ENCODE measurements around the gene ERGIC2. TPM values are rescaled to one million over a fixed set of nuclear protein-coding genes. Genes with fewer than 3 reads are reported as not detected.

Gene ERGIC2
- total and polyA plus RNA-seq, 9 of the 15 experiments (the other 6 are each of a cell fraction or from before 2014, with no cell fraction given): 24.1 to 180 (median 75.7) TPM

DNA sequence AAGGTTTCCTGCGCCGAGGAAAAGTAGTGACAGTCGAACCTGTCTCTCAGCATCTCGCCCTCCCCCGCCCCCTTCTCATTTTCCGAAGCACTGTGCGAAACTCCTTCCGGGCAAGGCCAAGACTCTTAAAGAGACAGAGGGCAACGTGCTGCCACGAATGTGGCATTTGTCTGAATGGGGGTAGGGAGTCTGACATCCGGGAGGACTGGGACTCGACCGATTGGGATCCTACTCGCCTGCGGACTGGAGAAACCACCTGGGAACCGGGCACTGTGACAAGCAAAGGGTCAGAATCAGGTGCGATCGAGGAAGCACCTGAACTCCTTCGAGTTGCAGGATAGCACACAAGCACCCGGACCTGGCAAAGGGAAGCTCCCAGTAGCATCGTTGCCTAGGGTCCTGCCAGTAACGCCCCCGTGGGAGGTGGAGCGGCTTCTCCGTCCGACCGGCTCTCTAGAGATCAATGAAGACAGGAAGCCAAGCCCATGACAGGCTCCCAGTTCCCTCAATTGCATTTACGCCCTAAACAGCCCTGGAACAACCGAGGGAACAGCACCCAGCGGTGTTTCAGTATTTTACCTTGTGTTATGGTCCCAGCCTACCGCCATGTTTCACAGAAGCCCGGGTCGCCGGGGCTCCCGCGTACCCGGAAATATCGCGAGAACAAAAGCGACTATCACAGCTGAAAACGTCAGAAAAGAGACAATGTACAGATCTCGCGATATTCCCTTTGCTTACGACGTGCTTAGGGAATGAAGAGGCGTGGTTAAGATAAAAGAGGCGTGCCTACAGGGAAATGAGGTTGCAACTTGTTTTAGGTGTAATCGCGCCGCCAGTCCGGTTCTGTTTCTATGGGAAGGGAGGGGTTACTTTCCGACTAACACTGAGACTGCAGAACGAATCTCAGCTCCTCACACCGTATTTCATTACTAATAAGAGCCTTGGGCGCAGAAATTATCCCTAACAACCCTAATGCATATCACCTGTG is at the start of gene ERGIC2 (continued):
- TF ChIP-seq, protein P1, sequence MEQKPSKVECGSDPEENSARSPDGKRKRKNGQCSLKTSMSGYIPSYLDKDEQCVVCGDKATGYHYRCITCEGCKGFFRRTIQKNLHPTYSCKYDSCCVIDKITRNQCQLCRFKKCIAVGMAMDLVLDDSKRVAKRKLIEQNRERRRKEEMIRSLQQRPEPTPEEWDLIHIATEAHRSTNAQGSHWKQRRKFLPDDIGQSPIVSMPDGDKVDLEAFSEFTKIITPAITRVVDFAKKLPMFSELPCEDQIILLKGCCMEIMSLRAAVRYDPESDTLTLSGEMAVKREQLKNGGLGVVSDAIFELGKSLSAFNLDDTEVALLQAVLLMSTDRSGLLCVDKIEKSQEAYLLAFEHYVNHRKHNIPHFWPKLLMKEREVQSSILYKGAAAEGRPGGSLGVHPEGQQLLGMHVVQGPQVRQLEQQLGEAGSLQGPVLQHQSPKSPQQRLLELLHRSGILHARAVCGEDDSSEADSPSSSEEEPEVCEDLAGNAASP (IDR thresholded peaks at IDR 0.05): no peak
- no peak for TF ChIP-seq TRIM24 (IDR thresholded peaks at IDR 0.05)
- no peak for TF ChIP-seq SREBF2 (CRISPR knock-in tag; IDR thresholded peaks at IDR 0.05)
- TF ChIP-seq GTF2E2 (tag; IDR thresholded peaks at IDR 0.05): no peak
- TF ChIP-seq ZKSCAN1 (IDR thresholded peaks at IDR 0.05; ENCODE audit: low read depth, low read length): no peak
- TF ChIP-seq LARP7 (IDR thresholded peaks at IDR 0.05): no peak
- peak; percentile 79 for TF ChIP-seq SP1 (CRISPR knock-in tag; IDR thresholded peaks at IDR 0.05)
- peak; percentile 46 for TF ChIP-seq ELF1 (tag; IDR thresholded peaks at IDR 0.05)
- TF ChIP-seq ZNF347 (CRISPR knock-in tag; IDR thresholded peaks at IDR 0.05; ENCODE audit: low read depth): no peak
- TF ChIP-seq PTBP1 (IDR thresholded peaks at IDR 0.05; ENCODE audit: low read depth, low read length): no peak
- TF ChIP-seq SMARCA4 (IDR thresholded peaks at IDR 0.05): no peak
- peak; percentile 56 for TF ChIP-seq GABPA (tag; conservative IDR thresholded peaks at IDR 0.05; ENCODE audit: low read depth)
- no peak for TF ChIP-seq EP300 (IDR thresholded peaks at IDR 0.05; ENCODE audit: low read length)
- TF ChIP-seq CREBBP (IDR thresholded peaks at IDR 0.05; ENCODE audit: low read depth, low read length): no peak
- peak; percentile 17; the same call in 1 of the 2 replicates for TF ChIP-seq BACH1 (tag; IDR thresholded peaks at IDR 0.05)
- TF ChIP-seq ZFX (CRISPR knock-in tag; IDR thresholded peaks at IDR 0.05): peak; percentile 44
- TF ChIP-seq TRIM28 (IDR thresholded peaks at IDR 0.05): no peak
- no peak for TF ChIP-seq ZNF232 (CRISPR knock-in tag; IDR thresholded peaks at IDR 0.05)
- TF ChIP-seq GATAD2B (IDR thresholded peaks at IDR 0.05; ENCODE audit: borderline replicate concordance): no peak
- no peak for TF ChIP-seq ZNF707 (CRISPR knock-in tag; conservative IDR thresholded peaks at IDR 0.05)
- no peak; the same call in 1 of the 2 replicates for TF ChIP-seq ILF3 (IDR thresholded peaks at IDR 0.05; ENCODE audit: borderline replicate concordance)
- TF ChIP-seq, protein P2, sequence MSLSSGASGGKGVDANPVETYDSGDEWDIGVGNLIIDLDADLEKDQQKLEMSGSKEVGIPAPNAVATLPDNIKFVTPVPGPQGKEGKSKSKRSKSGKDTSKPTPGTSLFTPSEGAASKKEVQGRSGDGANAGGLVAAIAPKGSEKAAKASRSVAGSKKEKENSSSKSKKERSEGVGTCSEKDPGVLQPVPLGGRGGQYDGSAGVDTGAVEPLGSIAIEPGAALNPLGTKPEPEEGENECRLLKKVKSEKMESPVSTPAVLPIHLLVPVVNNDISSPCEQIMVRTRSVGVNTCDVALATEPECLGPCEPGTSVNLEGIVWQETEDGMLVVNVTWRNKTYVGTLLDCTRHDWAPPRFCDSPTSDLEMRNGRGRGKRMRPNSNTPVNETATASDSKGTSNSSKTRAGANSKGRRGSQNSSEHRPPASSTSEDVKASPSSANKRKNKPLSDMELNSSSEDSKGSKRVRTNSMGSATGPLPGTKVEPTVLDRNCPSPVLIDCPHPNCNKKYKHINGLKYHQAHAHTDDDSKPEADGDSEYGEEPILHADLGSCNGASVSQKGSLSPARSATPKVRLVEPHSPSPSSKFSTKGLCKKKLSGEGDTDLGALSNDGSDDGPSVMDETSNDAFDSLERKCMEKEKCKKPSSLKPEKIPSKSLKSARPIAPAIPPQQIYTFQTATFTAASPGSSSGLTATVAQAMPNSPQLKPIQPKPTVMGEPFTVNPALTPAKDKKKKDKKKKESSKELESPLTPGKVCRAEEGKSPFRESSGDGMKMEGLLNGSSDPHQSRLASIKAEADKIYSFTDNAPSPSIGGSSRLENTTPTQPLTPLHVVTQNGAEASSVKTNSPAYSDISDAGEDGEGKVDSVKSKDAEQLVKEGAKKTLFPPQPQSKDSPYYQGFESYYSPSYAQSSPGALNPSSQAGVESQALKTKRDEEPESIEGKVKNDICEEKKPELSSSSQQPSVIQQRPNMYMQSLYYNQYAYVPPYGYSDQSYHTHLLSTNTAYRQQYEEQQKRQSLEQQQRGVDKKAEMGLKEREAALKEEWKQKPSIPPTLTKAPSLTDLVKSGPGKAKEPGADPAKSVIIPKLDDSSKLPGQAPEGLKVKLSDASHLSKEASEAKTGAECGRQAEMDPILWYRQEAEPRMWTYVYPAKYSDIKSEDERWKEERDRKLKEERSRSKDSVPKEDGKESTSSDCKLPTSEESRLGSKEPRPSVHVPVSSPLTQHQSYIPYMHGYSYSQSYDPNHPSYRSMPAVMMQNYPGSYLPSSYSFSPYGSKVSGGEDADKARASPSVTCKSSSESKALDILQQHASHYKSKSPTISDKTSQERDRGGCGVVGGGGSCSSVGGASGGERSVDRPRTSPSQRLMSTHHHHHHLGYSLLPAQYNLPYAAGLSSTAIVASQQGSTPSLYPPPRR (CRISPR knock-in tag; IDR thresholded peaks at IDR 0.05; ENCODE audit: borderline replicate concordance): no peak
- TF ChIP-seq, protein P3, sequence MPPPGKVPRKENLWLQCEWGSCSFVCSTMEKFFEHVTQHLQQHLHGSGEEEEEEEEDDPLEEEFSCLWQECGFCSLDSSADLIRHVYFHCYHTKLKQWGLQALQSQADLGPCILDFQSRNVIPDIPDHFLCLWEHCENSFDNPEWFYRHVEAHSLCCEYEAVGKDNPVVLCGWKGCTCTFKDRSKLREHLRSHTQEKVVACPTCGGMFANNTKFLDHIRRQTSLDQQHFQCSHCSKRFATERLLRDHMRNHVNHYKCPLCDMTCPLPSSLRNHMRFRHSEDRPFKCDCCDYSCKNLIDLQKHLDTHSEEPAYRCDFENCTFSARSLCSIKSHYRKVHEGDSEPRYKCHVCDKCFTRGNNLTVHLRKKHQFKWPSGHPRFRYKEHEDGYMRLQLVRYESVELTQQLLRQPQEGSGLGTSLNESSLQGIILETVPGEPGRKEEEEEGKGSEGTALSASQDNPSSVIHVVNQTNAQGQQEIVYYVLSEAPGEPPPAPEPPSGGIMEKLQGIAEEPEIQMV (tag; conservative IDR thresholded peaks at IDR 0.05; ENCODE audit: low read depth): no peak
